ENCODE measurements around the gene PLXNA2. TPM values are rescaled to one million over a fixed set of nuclear protein-coding genes. Genes with fewer than 3 reads are reported as not detected.

PLXNA2 gene
- total and polyA plus RNA-seq, 2 of the 8 experiments (the other 6 are each of a cell fraction or from before 2014, with no cell fraction given) = 0.33 to 1.5 TPM

- ChIA-PET POLR2A (ENCODE audit: partially characterized antibody) (no interaction called here), CTCF (ENCODE audit: partially characterized antibody) (interaction anchor here (1.0 to 15.8 kb wide), 6 partner anchors 8 to 219 kb away, joined by 3 to 315 read pairs (median 51); partner anchors contain the start of gene PLXNA2)
- no peaks in the 10 kb centered on the region for H3K27me3 ChIP-seq (replicated peaks in 1 of 4; ENCODE audit: control insufficient read depth in 3 of 4, extremely low read depth in 1 of 4, insufficient read depth in 3 of 4, low read length in 3 of 4)
These were observed 210.9 kb downstream of the PLXNA2 start for GRCh38 chr1:208033236-208033635.

More at GRCh38 chr1:208033236-208033635, 210.9 kb downstream of the PLXNA2 start:
- no peaks in the 10 kb centered on the region for H3K36me3 ChIP-seq (ENCODE audit: control insufficient read depth in 2 of 4, insufficient read depth in 4 of 4, low read length in 3 of 4)
- H3K4me3 ChIP-seq (ENCODE audit: extremely low read depth in 1 of 4, insufficient read depth in 2 of 4, low read depth in 3 of 4, low read length in 4 of 4) = no peak overlapping the region
- no peak overlapping the region for H3K23ac ChIP-seq (ENCODE audit: insufficient read length)
- no peak overlapping the region for H2BK12ac ChIP-seq (ENCODE audit: low read depth, low read length)
- H2BK5ac ChIP-seq (ENCODE audit: low read depth, low read length) = no peak overlapping the region
- no peaks in the 10 kb centered on the region for H3K79me2 ChIP-seq (ENCODE audit: control insufficient read depth in 1 of 2, insufficient read depth in 2 of 2, low read length in 2 of 2)
- H2AK5ac ChIP-seq (ENCODE audit: low read depth, low read length) = no peak overlapping the region; the same call in 1 of the 2 replicates
- H2BK15ac ChIP-seq (ENCODE audit: low read length) = no peak overlapping the region
- DNase-seq (ENCODE audit: low read depth in 1 of 2, low spot score in 2 of 2) (no peak), FAIRE-seq (no peak)
- peaks cover 0 to 3% (median 0%) of the 10 kb centered on the region in 4 experiments; a peak in 1 of 7 replicates for H3K4me1 ChIP-seq (replicated peaks in 1 of 4; ENCODE audit: control insufficient read depth in 3 of 4, insufficient read depth in 4 of 4, low read length in 3 of 4)
- H3K14ac ChIP-seq (ENCODE audit: insufficient read length) = no peak overlapping the region
- H3K23me2 ChIP-seq (ENCODE audit: low read depth, low read length) = no peaks in the 10 kb centered on the region
- H3K9me3 ChIP-seq (ENCODE audit: insufficient read depth in 2 of 2, low read depth in 1 of 2, low read length in 1 of 2) = no peaks in the 10 kb centered on the region
- no peak overlapping the region for H3K27ac ChIP-seq (ENCODE audit: low read depth, low read length)
- H3K79me1 ChIP-seq (ENCODE audit: low read depth, low read length) = no peaks in the 10 kb centered on the region
- no peak overlapping the region for H2BK120ac ChIP-seq (replicated peaks; ENCODE audit: low read depth, low read length)
- no peak overlapping the region; the same call in 1 of the 2 replicates for H3K18ac ChIP-seq (ENCODE audit: extremely low read depth, low read length)
- no peak overlapping the region for H4K91ac ChIP-seq (replicated peaks; ENCODE audit: insufficient read length, low read length)
- TF ChIP-seq RAD21 (IDR thresholded peaks at IDR 0.05 in 1 of 2, conservative IDR thresholded peaks at IDR 0.05 in 1 of 2; ENCODE audit: low read depth in 2 of 2, low read length in 2 of 2) (no peak), RXRA (IDR thresholded peaks at IDR 0.05; ENCODE audit: insufficient read depth, low read depth, low read length) (no peak), KDM5A (IDR thresholded peaks at IDR 0.05; ENCODE audit: low read length) (no peak), FOSL1 (IDR thresholded peaks at IDR 0.05; ENCODE audit: insufficient read depth, low read depth, low read length) (no peak), RNF2 (IDR thresholded peaks at IDR 0.05; ENCODE audit: borderline replicate concordance, low read depth, low read length, missing control alignments, poor library complexity, severe bottlenecking) (no peak), CREB1 (IDR thresholded peaks at IDR 0.05) (no peak), RFX5 (IDR thresholded peaks at IDR 0.05; ENCODE audit: borderline replicate concordance, low read depth, low read length) (no peak), JUND (IDR thresholded peaks at IDR 0.05; ENCODE audit: low read length) (no peak), TAF1 (IDR thresholded peaks at IDR 0.05; ENCODE audit: low read depth, low read length) (no peak)
- WGBS, 2 experiments (ENCODE audit: extremely low coverage in 1 of 2, insufficient coverage in 1 of 2, insufficient read length in 1 of 2, insufficient replicate concordance in 2 of 2, low coverage in 1 of 2, low lambda C conversion rate in 2 of 2, missing lambda C conversion rate in 1 of 2) = 91% methylated on average over 10 of the region's 10 CpGs; no CpG with 5 or more reads in 1 of the 2 experiments
- H3K4ac ChIP-seq (replicated peaks; ENCODE audit: insufficient read length, low read depth, low read length) = no peak overlapping the region
- H2AFZ ChIP-seq (ENCODE audit: low read length) = no peak overlapping the region
- no peak overlapping the region for H4K8ac ChIP-seq (ENCODE audit: extremely low read depth, insufficient read depth, low read length)
- H2BK20ac ChIP-seq (ENCODE audit: low read length) = no peak overlapping the region
- H4K5ac ChIP-seq (ENCODE audit: insufficient read length, low read depth, low read length) = no peak overlapping the region
- H3K4me2 ChIP-seq (ENCODE audit: insufficient read depth in 1 of 2, low read depth in 2 of 2, low read length in 2 of 2) = no peak overlapping the region
- no peak overlapping the region for H3K9ac ChIP-seq (replicated peaks in 1 of 4; ENCODE audit: extremely low read depth in 1 of 4, low read depth in 3 of 4, low read length in 3 of 4)
- H3K56ac ChIP-seq (replicated peaks; ENCODE audit: insufficient read length, low read depth, low read length) = no peak overlapping the region
- no peaks in the 10 kb centered on the region for H4K20me1 ChIP-seq (replicated peaks in 1 of 2; ENCODE audit: control insufficient read depth in 1 of 2, insufficient read depth in 2 of 2, low read length in 2 of 2)
